HEK293 (cell line): ENCODE measurements around the gene DSCAM.

Experiments used
- CTCF ChIA-PET: fragments of 350-600 bp; formaldehyde crosslinking; extraction: SDS; loops from one replicate; lab custom pipeline; 2021; ENCODE audit warnings: antibody characterized with exemption; lab: Yijun Ruan, JAX
- POLR2A ChIA-PET: fragments of 300-600 bp; formaldehyde crosslinking; extraction: SDS; loops from one replicate; lab custom pipeline; 2020; ENCODE audit warnings: antibody characterized with exemption, inconsistent platforms; lab: Yijun Ruan, JAX
- H3K27ac ChIP-seq: fragments of 200-500 bp; sonication (Bioruptor generic); 2 replicates; pipeline ENCODE4 v1.5.1; 2014; ENCODE audit warnings: low read depth, low read length, control low read depth, inconsistent platforms; ENCODE audit errors: extremely low read depth
- H3K36me3 ChIP-seq, 2 experiments: fragments of 200-500 bp in 1 of 2; sonication (Bioruptor generic) in 1 of 2; 1 replicate in 1 of 2; 2 replicates in 1 of 2; pipeline ENCODE4 v1.5.1; 2014 to 2017; ENCODE audit warnings: inconsistent platforms in 2 of 2, low read length in 2 of 2; ENCODE audit not compliant: control insufficient read depth in 2 of 2, insufficient read depth in 1 of 2
- H3K4me1 ChIP-seq: fragments of 200-500 bp; sonication (Bioruptor generic); 2 replicates; pipeline ENCODE4 v1.5.1; 2014; ENCODE audit warnings: mild to moderate bottlenecking, low read length, inconsistent platforms; ENCODE audit not compliant: control insufficient read depth, insufficient read depth
- H3K4me3 ChIP-seq: 2 replicates; pipeline ENCODE4 v1.5.1; 2011; ENCODE audit warnings: low read depth, mild to moderate bottlenecking, control low read depth, low read length, moderate library complexity
- H3K9me3 ChIP-seq: fragments of 200-500 bp; sonication (Bioruptor generic); 2 replicates; pipeline ENCODE4 v1.5.1; 2014; ENCODE audit warnings: low read depth, low read length, inconsistent platforms; ENCODE audit not compliant: control insufficient read depth, insufficient read depth
- GLIS1 ChIP-seq: fragments of 450-650 bp; formaldehyde crosslinking; IDR thresholded peaks from 2 replicates; pipeline ENCODE4 v1.5.1; 2016; ENCODE audit warnings: missing biosample characterization, missing genetic modification characterization
- HOXD13 ChIP-seq: sonication (generic); formaldehyde crosslinking; IDR thresholded peaks from 2 replicates; pipeline ENCODE4 v1.8.0; 2022; ENCODE audit warnings: missing genetic modification reagents, borderline replicate concordance
- KLF7 ChIP-seq: fragments of 450-650 bp; formaldehyde crosslinking; IDR thresholded peaks from 2 replicates; pipeline ENCODE4 v1.5.1; 2016; ENCODE audit warnings: missing biosample characterization, missing genetic modification characterization, borderline replicate concordance
- KLF9 ChIP-seq: fragments of 450-650 bp; formaldehyde crosslinking; IDR thresholded peaks from 2 replicates; pipeline ENCODE4 v1.5.1; 2016; ENCODE audit warnings: missing biosample characterization, missing genetic modification characterization, low read depth
- REST ChIP-seq: fragments of 450-650 bp; formaldehyde crosslinking; IDR thresholded peaks from 2 replicates; pipeline ENCODE4 v1.5.1; 2016; ENCODE audit warnings: missing biosample characterization, missing genetic modification characterization
- SP3 ChIP-seq: fragments of 450-650 bp; formaldehyde crosslinking; IDR thresholded peaks from 2 replicates; pipeline ENCODE4 v1.5.1; 2016; ENCODE audit warnings: missing biosample characterization, missing genetic modification characterization
- ZBTB17 ChIP-seq: fragments of 450-650 bp; formaldehyde crosslinking; IDR thresholded peaks from 2 replicates; pipeline ENCODE4 v1.5.1; 2016; ENCODE audit warnings: missing biosample characterization, missing genetic modification characterization
- ZBTB49 ChIP-seq: fragments of 450-650 bp; formaldehyde crosslinking; IDR thresholded peaks from 2 replicates; pipeline ENCODE4 v1.5.1; 2016; ENCODE audit warnings: missing biosample characterization, missing genetic modification characterization, low read depth
- ZEB2 ChIP-seq: fragments of 450-650 bp; formaldehyde crosslinking; IDR thresholded peaks from 2 replicates; pipeline ENCODE4 v1.5.1; 2016; ENCODE audit warnings: missing biosample characterization, missing genetic modification characterization
- ZFP3 ChIP-seq: fragments of 450-650 bp; formaldehyde crosslinking; IDR thresholded peaks from 2 replicates; pipeline ENCODE4 v1.5.1; 2016; ENCODE audit warnings: low read depth, missing biosample characterization, missing genetic modification characterization
- ZNF146 ChIP-seq: fragments of 450-650 bp; formaldehyde crosslinking; IDR thresholded peaks from 2 replicates; pipeline ENCODE4 v1.5.1; 2016; ENCODE audit warnings: missing biosample characterization, missing genetic modification characterization
- ZNF157 ChIP-seq: fragments of 450-650 bp; formaldehyde crosslinking; IDR thresholded peaks from 2 replicates; pipeline ENCODE4 v1.5.1; 2016; ENCODE audit warnings: missing biosample characterization, missing genetic modification characterization
- ZNF221 ChIP-seq: fragments of 450-650 bp; formaldehyde crosslinking; IDR thresholded peaks from 2 replicates; pipeline ENCODE4 v1.5.1; 2017; ENCODE audit warnings: missing biosample characterization, missing genetic modification characterization, borderline replicate concordance
- ZNF223 ChIP-seq: fragments of 450-650 bp; formaldehyde crosslinking; IDR thresholded peaks from 2 replicates; pipeline ENCODE4 v1.5.1; 2016; ENCODE audit warnings: missing biosample characterization, missing genetic modification characterization
- ZNF266 ChIP-seq: fragments of 450-650 bp; formaldehyde crosslinking; IDR thresholded peaks from 2 replicates; pipeline ENCODE4 v1.5.1; 2016; ENCODE audit warnings: missing biosample characterization, missing genetic modification characterization, low read depth
- ZNF366 ChIP-seq: fragments of 450-650 bp; formaldehyde crosslinking; conservative IDR thresholded peaks from 2 replicates; pipeline ENCODE4 v1.5.1; 2016; ENCODE audit warnings: missing biosample characterization, missing genetic modification characterization
- ZNF664 ChIP-seq: fragments of 450-650 bp; formaldehyde crosslinking; IDR thresholded peaks from 2 replicates; pipeline ENCODE4 v1.5.1; 2016; ENCODE audit warnings: missing biosample characterization, missing genetic modification characterization
- ZNF76 ChIP-seq: fragments of 450-650 bp; formaldehyde crosslinking; IDR thresholded peaks from 2 replicates; pipeline ENCODE4; 2016; ENCODE audit warnings: low read depth, missing biosample characterization, missing genetic modification characterization, borderline replicate concordance
- TF ChIP-seq, protein P1 (sequence below): fragments of 450-650 bp; formaldehyde crosslinking; IDR thresholded peaks from 2 replicates; pipeline ENCODE4 v1.5.1; 2016; ENCODE audit warnings: missing biosample characterization, missing genetic modification characterization
- TF ChIP-seq, protein P2 (sequence below): fragments of 450-650 bp; formaldehyde crosslinking; IDR thresholded peaks from 2 replicates; pipeline ENCODE4 v1.5.1; 2016; ENCODE audit warnings: missing biosample characterization, missing genetic modification characterization
- TF ChIP-seq, protein P3 (sequence below): fragments of 450-650 bp; formaldehyde crosslinking; conservative IDR thresholded peaks from 2 replicates; pipeline ENCODE4 v1.5.1; 2016; ENCODE audit warnings: low read depth, missing biosample characterization, missing genetic modification characterization

DSCAM gene

DNA sequence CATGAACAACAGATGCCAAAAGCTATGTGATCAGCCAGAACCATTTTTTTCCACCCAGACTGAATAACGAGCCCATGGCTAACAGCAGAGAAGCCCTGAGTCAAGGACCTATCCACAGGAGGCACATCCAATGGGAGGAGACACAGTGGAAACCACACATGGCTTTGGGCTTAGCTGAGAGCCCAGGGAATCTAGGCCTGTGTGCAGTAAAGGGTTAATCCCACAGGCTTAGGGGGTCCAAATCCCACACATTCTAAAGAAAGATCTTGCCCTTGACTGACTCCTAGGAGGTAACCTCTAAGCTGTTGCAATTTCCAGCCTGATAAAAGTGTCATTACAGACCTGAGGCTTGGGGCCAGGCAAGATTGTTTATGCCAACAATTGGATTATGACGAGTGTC, 194.5 kb downstream of the DSCAM start (continued):
- TF ChIP-seq, protein P1, sequence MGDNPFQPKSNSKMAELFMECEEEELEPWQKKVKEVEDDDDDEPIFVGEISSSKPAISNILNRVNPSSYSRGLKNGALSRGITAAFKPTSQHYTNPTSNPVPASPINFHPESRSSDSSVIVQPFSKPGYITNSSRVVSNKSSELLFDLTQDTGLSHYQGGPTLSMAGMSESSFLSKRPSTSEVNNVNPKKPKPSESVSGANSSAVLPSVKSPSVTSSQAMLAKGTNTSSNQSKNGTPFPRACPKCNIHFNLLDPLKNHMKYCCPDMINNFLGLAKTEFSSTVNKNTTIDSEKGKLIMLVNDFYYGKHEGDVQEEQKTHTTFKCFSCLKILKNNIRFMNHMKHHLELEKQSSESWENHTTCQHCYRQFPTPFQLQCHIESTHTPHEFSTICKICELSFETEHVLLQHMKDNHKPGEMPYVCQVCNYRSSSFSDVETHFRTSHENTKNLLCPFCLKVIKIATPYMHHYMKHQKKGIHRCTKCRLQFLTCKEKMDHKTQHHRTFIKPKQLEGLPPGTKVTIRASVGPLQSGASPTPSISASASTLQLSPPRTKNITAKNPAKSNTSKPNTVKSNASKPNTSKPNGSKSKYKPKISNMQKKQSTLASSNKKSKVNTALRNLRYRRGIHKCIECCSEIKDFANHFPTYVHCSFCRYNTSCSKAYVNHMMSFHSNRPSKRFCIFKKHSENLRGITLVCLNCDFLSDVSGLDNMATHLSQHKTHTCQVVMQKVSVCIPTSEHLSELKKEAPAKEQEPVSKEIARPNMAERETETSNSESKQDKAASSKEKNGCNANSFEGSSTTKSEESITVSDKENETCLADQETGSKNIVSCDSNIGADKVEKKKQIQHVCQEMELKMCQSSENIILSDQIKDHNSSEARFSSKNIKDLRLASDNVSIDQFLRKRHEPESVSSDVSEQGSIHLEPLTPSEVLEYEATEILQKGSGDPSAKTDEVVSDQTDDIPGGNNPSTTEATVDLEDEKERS (tag by site-specific recombination), result no peak
- TF ChIP-seq ZBTB17, result no peak
- TF ChIP-seq ZEB2 (tag by site-specific recombination), result no peak
- TF ChIP-seq HOXD13 (CRISPR knock-in tag), result no peak
- no peak for TF ChIP-seq REST
- no peak for TF ChIP-seq KLF7 (tag by site-specific recombination)
- TF ChIP-seq ZNF146 (tag by site-specific recombination), result no peak
- TF ChIP-seq ZNF266 (tag by site-specific recombination), result no peak
- TF ChIP-seq ZFP3 (tag by site-specific recombination), result no peak
- TF ChIP-seq ZBTB49 (tag by site-specific recombination), result no peak
- TF ChIP-seq, all 188 proteins: peak for 0

GRCh38 chr21:40647706-40648105, 199.3 kb downstream of the DSCAM start:
- no peaks in the 10 kb centered on the region for H3K36me3 ChIP-seq
- CTCF ChIA-PET, result no interaction called here
- POLR2A ChIA-PET, result no interaction called here

GRCh38 chr21:40646651-40647050, 200.3 kb downstream of the DSCAM start:
- no peak overlapping the region for H3K4me3 ChIP-seq
- CTCF ChIA-PET, result interaction anchor here (0.6 kb wide), 1 partner anchor 262 kb away, joined by 3 read pairs; no protein-coding TSS in a partner anchor
- H3K36me3 ChIP-seq, result no peaks in the 10 kb centered on the region
- H3K9me3 ChIP-seq, result no peaks in the 10 kb centered on the region
- POLR2A ChIA-PET, result no interaction called here
- H3K27ac ChIP-seq, result no peak overlapping the region
- no peaks in the 10 kb centered on the region for H3K4me1 ChIP-seq
- TF ChIP-seq ZNF223 (tag by site-specific recombination) (no peak), GLIS1 (tag by site-specific recombination) (no peak), SP3 (tag by site-specific recombination) (no peak), ZNF366 (tag by site-specific recombination) (no peak), KLF9 (tag by site-specific recombination) (no peak), ZNF76 (tag by site-specific recombination) (no peak), ZNF664 (tag by site-specific recombination) (no peak), ZNF221 (tag by site-specific recombination) (no peak)
- TF ChIP-seq, protein P2, sequence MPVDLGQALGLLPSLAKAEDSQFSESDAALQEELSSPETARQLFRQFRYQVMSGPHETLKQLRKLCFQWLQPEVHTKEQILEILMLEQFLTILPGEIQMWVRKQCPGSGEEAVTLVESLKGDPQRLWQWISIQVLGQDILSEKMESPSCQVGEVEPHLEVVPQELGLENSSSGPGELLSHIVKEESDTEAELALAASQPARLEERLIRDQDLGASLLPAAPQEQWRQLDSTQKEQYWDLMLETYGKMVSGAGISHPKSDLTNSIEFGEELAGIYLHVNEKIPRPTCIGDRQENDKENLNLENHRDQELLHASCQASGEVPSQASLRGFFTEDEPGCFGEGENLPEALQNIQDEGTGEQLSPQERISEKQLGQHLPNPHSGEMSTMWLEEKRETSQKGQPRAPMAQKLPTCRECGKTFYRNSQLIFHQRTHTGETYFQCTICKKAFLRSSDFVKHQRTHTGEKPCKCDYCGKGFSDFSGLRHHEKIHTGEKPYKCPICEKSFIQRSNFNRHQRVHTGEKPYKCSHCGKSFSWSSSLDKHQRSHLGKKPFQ (tag by site-specific recombination), result no peak
- TF ChIP-seq, protein P3, sequence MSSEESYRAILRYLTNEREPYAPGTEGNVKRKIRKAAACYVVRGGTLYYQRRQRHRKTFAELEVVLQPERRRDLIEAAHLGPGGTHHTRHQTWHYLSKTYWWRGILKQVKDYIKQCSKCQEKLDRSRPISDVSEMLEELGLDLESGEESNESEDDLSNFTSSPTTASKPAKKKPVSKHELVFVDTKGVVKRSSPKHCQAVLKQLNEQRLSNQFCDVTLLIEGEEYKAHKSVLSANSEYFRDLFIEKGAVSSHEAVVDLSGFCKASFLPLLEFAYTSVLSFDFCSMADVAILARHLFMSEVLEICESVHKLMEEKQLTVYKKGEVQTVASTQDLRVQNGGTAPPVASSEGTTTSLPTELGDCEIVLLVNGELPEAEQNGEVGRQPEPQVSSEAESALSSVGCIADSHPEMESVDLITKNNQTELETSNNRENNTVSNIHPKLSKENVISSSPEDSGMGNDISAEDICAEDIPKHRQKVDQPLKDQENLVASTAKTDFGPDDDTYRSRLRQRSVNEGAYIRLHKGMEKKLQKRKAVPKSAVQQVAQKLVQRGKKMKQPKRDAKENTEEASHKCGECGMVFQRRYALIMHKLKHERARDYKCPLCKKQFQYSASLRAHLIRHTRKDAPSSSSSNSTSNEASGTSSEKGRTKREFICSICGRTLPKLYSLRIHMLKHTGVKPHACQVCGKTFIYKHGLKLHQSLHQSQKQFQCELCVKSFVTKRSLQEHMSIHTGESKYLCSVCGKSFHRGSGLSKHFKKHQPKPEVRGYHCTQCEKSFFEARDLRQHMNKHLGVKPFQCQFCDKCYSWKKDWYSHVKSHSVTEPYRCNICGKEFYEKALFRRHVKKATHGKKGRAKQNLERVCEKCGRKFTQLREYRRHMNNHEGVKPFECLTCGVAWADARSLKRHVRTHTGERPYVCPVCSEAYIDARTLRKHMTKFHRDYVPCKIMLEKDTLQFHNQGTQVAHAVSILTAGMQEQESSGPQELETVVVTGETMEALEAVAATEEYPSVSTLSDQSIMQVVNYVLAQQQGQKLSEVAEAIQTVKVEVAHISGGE (tag by site-specific recombination), result no peak

More at GRCh38 chr21:40647706-40648105, 199.3 kb downstream of the DSCAM start:
- H3K27ac ChIP-seq, result no peak overlapping the region
- no peaks in the 10 kb centered on the region for H3K9me3 ChIP-seq
- TF ChIP-seq ZNF157 (tag by site-specific recombination), result no peak
- TF ChIP-seq, all 188 proteins: peak for 0
- Histone ChIP-seq H3K4me3 (no peak overlapping the region), H3K4me1 (no peaks in the 10 kb centered on the region)
